Renal cortex interstitium (tissue), 11 donors: Measurements from ENCODE around the gene ELMO1. TPM values are rescaled to one million over a fixed set of nuclear protein-coding genes. Genes with fewer than 3 reads are reported as not detected.

Experiments used
- DNase-seq, 11 donors: peaks; one replicate each; pipeline ENCODE4 v3.0.0-alpha.2; 2013; ENCODE audit warnings: low read depth in 9 of 11, low spot score in 4 of 11; ENCODE audit errors: extremely low read depth in 1 of 11
- polyA plus RNA-seq, 3 donors: library from polyadenylated mRNA; unstranded; fragments of 120-200 nt; gene quantifications; one replicate each; pipeline ENCODE4 v1.2.1, GENCODE V29; 2013; ENCODE audit not compliant: insufficient read length in 3 of 3

The ELMO1 gene
- polyA plus RNA-seq, 3 donors = 9.0 to 11.8 (median 10.9) TPM

GRCh38 chr7:36925207-36925606, 523.5 kb downstream of the ELMO1 start:
- DNase-seq = no peak

DNA sequence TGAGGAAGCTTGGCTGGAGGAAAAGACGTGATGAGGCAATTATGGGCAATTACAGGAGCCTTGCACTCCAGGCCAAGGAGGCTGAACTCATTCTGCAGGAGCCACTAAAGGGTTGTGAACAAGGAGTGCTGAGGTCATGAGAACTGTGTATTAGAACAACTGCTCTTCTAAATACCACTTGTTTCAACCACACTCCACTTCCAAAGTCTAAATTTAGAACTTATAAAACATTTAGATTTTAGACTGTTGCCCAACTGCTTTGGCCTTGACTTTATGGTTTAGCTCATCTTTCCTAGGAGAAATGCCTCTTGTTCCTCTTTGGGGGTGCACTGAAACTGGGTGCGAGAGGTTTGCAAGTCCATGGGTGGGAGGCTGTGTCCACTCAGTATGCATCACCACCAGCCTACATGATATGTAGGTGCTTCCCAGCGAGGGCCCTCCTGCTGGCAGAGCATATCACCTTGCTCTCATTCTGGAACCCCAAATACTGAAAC, 524.7 kb downstream of the ELMO1 start:
- no peak for DNase-seq

GRCh38 chr7:36923185-36923584, 525.5 kb downstream of the ELMO1 start:
- no peak for DNase-seq

DNA sequence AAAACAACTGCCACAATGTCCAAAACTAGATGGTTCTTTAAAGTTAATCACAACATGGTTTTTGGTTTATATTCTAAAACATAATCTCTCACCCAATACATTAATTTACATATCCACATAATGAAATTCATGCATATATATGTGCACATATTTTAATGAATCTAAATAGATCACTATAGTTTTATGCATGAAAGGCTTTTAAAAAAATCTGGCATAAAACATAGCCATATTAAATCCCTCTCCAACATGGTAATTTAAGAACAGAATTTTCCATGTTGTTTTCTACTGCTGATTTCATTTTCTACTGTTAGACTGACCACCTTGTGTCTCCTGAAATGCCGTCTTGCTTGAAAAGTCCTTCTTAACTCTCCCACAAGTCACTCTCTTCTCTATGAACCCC, 528.2 kb downstream of the ELMO1 start:
- DNase-seq = no peak

DNA sequence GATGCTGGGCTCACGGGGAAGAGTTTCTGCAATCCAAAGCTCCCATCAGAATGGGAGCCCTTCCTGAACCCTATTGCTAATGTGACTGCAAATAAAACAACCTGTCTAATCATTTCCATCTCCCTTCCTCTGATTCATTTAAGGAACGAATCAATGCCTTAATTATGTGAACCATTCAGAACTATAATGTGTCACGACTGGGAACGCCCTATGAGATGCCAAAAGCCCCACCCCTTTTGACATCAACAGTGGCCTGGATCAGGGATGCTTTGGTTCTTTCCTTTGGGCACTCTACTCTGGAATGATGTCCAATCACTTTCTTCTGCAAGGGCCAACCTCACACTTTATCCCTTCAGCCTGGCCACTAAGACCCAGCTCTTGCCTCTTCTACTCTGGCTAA, 528.9 kb downstream of the ELMO1 start:
- DNase-seq = no peak

- no peak for DNase-seq
Measured at GRCh38 chr7:36918591-36918990, 530.1 kb downstream of the ELMO1 start.

- DNase-seq = no peak
Measured at GRCh38 chr7:36916619-36917018, 532.0 kb downstream of the ELMO1 start.

DNA sequence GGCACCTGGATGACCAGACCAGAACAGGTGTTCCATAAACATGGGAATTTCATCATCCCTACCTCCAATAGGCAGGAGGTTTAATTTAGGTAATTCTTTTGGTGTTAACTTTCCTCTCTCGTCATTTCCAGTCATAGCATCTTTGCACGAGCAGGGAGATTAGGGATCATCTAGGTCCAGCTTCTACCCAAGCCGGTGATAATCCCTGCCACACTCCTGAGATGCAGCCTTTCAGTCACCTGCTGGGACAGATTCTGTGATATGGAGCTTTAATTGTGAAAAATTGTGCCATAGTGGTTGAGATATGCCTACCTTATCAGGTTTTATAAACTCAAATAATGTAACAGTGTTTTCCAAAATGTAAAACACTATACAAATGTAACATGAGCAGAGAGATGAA, 532.5 kb downstream of the ELMO1 start:
- no peak for DNase-seq

DNA sequence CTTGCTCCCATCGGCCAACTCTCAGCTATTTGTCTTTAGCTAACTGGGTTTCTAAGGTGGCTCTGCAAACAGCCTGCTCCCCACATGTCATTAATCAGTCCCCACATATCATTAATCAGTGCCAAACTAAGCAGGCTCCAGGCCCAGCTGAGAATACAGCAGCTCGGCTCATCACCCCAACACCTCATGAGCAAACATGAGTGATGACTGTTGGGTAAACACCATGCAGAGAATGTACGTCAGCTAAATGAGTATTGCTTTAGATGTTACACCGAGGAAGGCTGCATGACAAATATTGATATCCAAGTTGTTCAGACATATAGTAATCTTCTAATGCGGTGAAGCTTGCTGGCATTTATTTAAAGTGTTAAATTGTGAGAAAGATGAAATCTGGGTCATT, 536.9 kb downstream of the ELMO1 start:
- no peak for DNase-seq

DNA sequence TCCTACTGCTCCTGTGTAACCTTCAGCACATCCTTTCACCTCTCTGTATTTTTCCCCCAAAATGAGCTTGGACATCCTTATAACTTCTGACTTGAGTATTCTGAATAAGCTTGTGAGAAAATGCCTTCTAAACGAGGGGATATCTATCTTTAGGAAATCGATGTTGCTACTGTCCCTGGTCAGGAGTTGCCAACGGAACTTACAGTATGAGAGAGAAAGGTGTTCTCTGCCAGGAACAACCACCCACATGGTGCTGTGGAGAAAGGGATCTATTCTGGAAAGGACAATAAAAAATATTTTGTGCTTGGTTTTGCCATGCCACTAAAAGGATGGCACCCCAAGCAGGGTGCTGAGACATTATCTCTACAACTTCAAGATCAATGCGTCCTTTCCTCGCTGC, 537.8 kb downstream of the ELMO1 start:
- no peak for DNase-seq

GRCh38 chr7:36910401-36910800, 538.3 kb downstream of the ELMO1 start:
- DNase-seq = no peak

DNA sequence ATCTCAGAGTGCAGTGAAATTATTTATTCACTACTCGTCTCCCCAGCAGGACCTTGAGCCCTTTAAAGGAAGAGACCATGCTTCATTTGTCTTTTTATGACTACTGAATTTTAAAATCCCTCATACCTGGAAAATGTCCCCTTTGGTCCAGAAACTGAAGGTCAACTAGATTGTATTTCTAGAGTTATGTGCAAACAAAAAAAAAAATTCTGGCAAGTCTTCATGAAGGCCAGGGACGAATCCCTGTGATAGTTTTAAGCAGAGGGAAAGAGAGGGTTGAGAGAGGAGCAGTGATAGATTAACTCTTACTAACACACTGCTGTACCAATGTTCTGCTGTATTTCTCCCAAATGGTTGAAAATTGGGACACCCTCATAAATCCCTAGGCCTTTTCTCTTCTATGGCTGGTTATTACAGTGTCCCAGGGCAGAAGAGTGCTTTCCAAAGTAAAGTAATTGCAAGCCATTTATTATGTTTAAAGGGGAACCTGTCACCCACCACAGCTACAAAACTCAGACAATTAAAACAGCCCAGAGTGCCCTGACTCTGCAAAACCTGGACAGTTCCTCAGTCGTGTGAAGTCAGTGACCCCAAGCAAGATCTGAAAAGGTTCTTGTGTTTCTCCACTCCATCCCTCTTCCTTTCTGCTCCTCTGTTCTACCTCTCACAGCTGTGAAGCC, 541.6 kb downstream of the ELMO1 start:
- DNase-seq = peak in 2 of 11 donors; percentile 26 to 30

GRCh38 chr7:36906448-36906847, 542.2 kb downstream of the ELMO1 start:
- DNase-seq = no peak

DNA sequence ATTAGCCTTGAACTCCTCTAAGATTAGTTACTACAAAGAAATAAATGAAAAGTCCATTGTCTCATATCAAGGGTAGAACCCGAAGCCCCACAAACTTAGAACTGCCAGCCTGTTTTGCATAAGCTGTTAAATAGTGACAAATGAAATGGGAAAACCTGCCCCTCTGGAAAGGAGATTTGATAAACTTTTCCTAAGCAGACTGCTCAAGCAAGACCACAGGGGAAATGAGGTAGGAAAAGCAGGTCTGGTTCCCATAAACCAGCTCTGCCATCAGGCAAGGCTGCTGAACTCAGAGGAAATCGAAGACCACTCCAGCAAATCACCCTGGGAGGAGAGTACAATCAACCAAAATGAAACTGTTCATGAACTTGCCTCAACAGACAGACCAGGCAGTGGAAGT, 542.8 kb downstream of the ELMO1 start:
- DNase-seq = peak in 3 of 11 donors; percentile 17 to 43 (median 25)

- no peak for DNase-seq
Measured at GRCh38 chr7:36904802-36905201, 543.9 kb downstream of the ELMO1 start.

GRCh38 chr7:36904101-36904500, 544.6 kb downstream of the ELMO1 start:
- no peak for DNase-seq

DNA sequence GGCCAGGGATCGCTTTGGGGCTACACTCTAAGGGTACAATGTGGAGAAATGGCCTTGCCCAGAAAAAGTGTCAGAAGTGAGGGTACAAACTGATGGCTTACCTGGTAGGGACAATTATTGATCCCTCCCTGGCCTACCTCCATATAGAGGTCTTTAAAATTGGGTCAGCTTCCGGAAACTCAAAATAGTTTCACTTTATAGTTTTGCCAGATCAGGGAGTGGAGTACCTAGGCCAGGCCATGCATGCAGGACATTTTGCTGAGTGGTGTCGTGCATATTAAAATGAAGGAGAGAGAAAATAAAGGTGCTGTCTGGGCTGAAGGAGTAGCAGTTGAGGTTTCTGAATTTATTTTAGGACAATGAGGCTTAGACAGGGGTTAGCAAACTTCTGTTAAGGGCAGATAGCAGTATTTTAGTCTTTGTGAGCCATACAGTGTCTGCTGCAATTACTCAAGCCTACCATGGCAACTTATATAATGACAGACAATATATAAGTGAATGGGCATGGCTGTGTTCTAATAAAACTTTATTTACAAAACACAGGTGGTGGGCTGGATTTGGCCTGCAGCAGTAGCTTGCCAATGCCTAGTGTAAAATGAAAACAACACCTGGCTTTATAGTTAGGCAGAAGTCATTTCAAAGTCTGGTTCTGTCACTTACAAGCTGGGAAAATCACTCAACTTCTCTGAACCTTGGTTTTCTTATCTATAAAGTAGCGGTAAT, 547.5 kb downstream of the ELMO1 start:
- DNase-seq = no peak

DNA sequence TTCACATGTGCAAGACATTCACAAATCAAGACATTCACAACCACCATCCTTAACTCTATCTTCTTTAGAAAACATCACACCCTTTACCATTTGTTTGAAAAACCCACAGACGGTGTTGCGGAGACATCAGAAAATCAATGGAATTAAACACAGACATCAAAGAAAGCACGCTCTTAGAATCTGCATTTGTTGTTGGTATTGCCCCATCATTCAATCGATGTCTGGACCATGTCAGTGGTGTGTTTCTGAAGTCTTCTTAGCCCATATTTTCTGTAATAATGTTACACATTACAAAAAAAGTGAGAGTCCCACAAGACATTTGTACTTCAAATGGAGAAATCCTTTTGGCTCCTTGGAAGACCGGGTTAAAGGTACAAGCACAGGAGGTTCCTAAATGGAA, 550.5 kb downstream of the ELMO1 start:
- no peak for DNase-seq

- DNase-seq = no peak
Measured at GRCh38 chr7:36896956-36897590, 551.6 kb downstream of the ELMO1 start.

GRCh38 chr7:36896418-36896817, 552.2 kb downstream of the ELMO1 start:
- no peak for DNase-seq
